ENCODE results near the gene MOCOS. TPM values are rescaled to one million over a fixed set of nuclear protein-coding genes. Genes with fewer than 3 reads are reported as not detected.

Gene MOCOS
- total RNA-seq, 3 donors from 2014 or later = 5.2 to 9.7 (median 9.1) TPM

- H3K27me3 ChIP-seq = no peaks in the 10 kb centered on the region
- H3K36me3 ChIP-seq = no peaks in the 10 kb centered on the region
- H3K4me3 ChIP-seq = peak overlapping the region in 1 of 3 donors; percentile 16
- DNase-seq (ENCODE audit: low spot score in 2 of 2) = no peak
- no peaks in the 10 kb centered on the region for H3K9me3 ChIP-seq
- no peak for TF ChIP-seq POLR2A (IDR thresholded peaks at IDR 0.05)
- TF ChIP-seq CTCF (IDR thresholded peaks at IDR 0.05) = no peak
- no peak for TF ChIP-seq POLR2AphosphoS5 (IDR thresholded peaks at IDR 0.05)
- no peaks in the 10 kb centered on the region for H3K4me1 ChIP-seq
- intact Hi-C loops (cut with DNase I; ENCODE audit: low total_unique reads) = no loop called here
- H3K27ac ChIP-seq = no peak overlapping the region
These were observed 112.9 kb downstream of the MOCOS start for GRCh38 chr18:36300211-36300610.

- Histone ChIP-seq H3K27me3 (no peaks in the 10 kb centered on the region), H3K4me3 (no peak overlapping the region), H3K9me3 (no peaks in the 10 kb centered on the region), H3K4me1 (no peaks in the 10 kb centered on the region), H3K36me3 (no peaks in the 10 kb centered on the region), H3K27ac (no peak overlapping the region)
- no peak for TF ChIP-seq POLR2A (IDR thresholded peaks at IDR 0.05)
- intact Hi-C loops (cut with DNase I; ENCODE audit: low total_unique reads) = no loop called here
- no peak for DNase-seq (ENCODE audit: low spot score in 2 of 2)
These were observed 114.6 kb downstream of the MOCOS start for GRCh38 chr18:36301884-36302283.

GRCh38 chr18:36302676-36303075 lies 115.4 kb downstream of the MOCOS start:
- no peaks in the 10 kb centered on the region for H3K27me3 ChIP-seq
- H3K27ac ChIP-seq = no peak overlapping the region
- no peaks in the 10 kb centered on the region for H3K4me1 ChIP-seq
- H3K36me3 ChIP-seq = no peaks in the 10 kb centered on the region
- no peak for DNase-seq (ENCODE audit: low spot score in 2 of 2)
- no peaks in the 10 kb centered on the region for H3K9me3 ChIP-seq
- H3K4me3 ChIP-seq = no peak overlapping the region
- intact Hi-C loops (cut with DNase I; ENCODE audit: low total_unique reads) = no loop called here
- TF ChIP-seq POLR2A (IDR thresholded peaks at IDR 0.05) (no peak), CTCF (IDR thresholded peaks at IDR 0.05) (no peak), POLR2AphosphoS5 (IDR thresholded peaks at IDR 0.05) (no peak)

GRCh38 chr18:36303211-36303844 lies 116.0 kb downstream of the MOCOS start:
- Histone ChIP-seq H3K9me3 (no peaks in the 10 kb centered on the region), H3K27me3 (no peaks in the 10 kb centered on the region), H3K4me3 (no peak overlapping the region), H3K4me1 (no peaks in the 10 kb centered on the region), H3K36me3 (no peaks in the 10 kb centered on the region), H3K27ac (no peak overlapping the region)
- DNase-seq (ENCODE audit: low spot score in 2 of 2) = no peak
- intact Hi-C loops (cut with DNase I; ENCODE audit: low total_unique reads) = no loop called here
- TF ChIP-seq POLR2A (IDR thresholded peaks at IDR 0.05) = no peak
- TF ChIP-seq CTCF (IDR thresholded peaks at IDR 0.05) = no peak
- TF ChIP-seq POLR2AphosphoS5 (IDR thresholded peaks at IDR 0.05) = no peak

GRCh38 chr18:36304723-36305122 lies 117.4 kb downstream of the MOCOS start:
- H3K9me3 ChIP-seq = no peaks in the 10 kb centered on the region
- H3K4me3 ChIP-seq = no peak overlapping the region
- no peak overlapping the region for H3K27ac ChIP-seq
- TF ChIP-seq CTCF (IDR thresholded peaks at IDR 0.05) (no peak), POLR2AphosphoS5 (IDR thresholded peaks at IDR 0.05) (no peak), POLR2A (IDR thresholded peaks at IDR 0.05) (no peak)
- H3K27me3 ChIP-seq = no peaks in the 10 kb centered on the region
- no peak for DNase-seq (ENCODE audit: low spot score in 2 of 2)
- H3K4me1 ChIP-seq = no peaks in the 10 kb centered on the region
- no peaks in the 10 kb centered on the region for H3K36me3 ChIP-seq
- intact Hi-C loops (cut with DNase I; ENCODE audit: low total_unique reads) = no loop called here

GRCh38 chr18:36305375-36305774 lies 118.1 kb downstream of the MOCOS start:
- Histone ChIP-seq H3K27me3 (no peaks in the 10 kb centered on the region), H3K27ac (no peak overlapping the region), H3K4me3 (no peak overlapping the region), H3K36me3 (no peaks in the 10 kb centered on the region), H3K4me1 (no peaks in the 10 kb centered on the region), H3K9me3 (no peaks in the 10 kb centered on the region)
- intact Hi-C loops (cut with DNase I; ENCODE audit: low total_unique reads) = no loop called here
- TF ChIP-seq POLR2A (IDR thresholded peaks at IDR 0.05) (no peak), POLR2AphosphoS5 (IDR thresholded peaks at IDR 0.05) (no peak), CTCF (IDR thresholded peaks at IDR 0.05) (no peak)
- no peak for DNase-seq (ENCODE audit: low spot score in 2 of 2)
